Measurements from ENCODE around the gene POLRMT. TPM values are rescaled to one million over a fixed set of nuclear protein-coding genes. Genes with fewer than 3 reads are reported as not detected.

Gene POLRMT
- polyA plus RNA-seq, 1 of the 3 experiments (the other 2 are of a cell fraction), result 38.2 TPM

DNA sequence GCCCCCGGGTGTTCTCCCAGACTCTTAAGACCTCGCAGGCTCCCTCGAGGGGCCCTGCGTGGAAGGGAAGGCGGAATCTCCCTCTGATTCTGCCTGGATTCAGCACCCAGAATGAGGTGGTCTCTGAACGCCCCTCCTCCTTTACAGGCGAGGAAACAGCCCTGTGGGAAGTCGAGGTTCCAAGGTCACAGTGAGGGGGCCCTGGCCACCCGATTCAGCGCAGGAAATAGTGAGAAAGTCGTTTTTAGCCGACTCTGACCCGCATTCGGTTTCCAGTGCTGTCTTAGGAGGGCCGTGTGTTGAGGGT lies 59.9 kb downstream of the POLRMT start:
- Histone ChIP-seq H3K4me1 (ENCODE audit: control insufficient read depth in 1 of 2, insufficient read depth in 2 of 2, low read depth in 1 of 2, low read length in 1 of 2) (peaks cover 24 to 32% of the 10 kb centered on the region in 2 experiments; a peak in 3 of 4 replicates), H3K9me2 (no peaks in the 10 kb centered on the region), H3K27me3 (ENCODE audit: insufficient read depth) (no peaks in the 10 kb centered on the region), H3F3A (replicated peaks; ENCODE audit: insufficient read depth) (peaks cover 14% of the 10 kb centered on the region), H3K79me2 (ENCODE audit: insufficient read depth) (peaks cover 59% of the 10 kb centered on the region), H3K9me3 (no peaks in the 10 kb centered on the region), H3K9ac (peak overlapping the region; percentile 95), H4K20me1 (ENCODE audit: insufficient read depth) (peaks cover 53% of the 10 kb centered on the region), H3K4me3 (ENCODE audit: low read depth in 2 of 2, low read length in 1 of 2) (peak overlapping the region; percentile 75 to 95), H2AFZ (ENCODE audit: low read depth) (no peak overlapping the region), H3K36me3 (replicated peaks in 1 of 2; ENCODE audit: control insufficient read depth in 1 of 2, insufficient read depth in 2 of 2, low read length in 1 of 2) (peaks cover 0 to 6% of the 10 kb centered on the region in 2 experiments), H3K4me2 (peak overlapping the region; percentile 100), H3K27ac (ENCODE audit: low read depth in 2 of 2, low read length in 1 of 2) (peak overlapping the region; percentile 70 to 85; a peak in 3 of 4 replicates)
- CTCF ChIA-PET, result interaction anchor here (1.6 to 3.2 kb wide), 2 partner anchors 11 to 63 kb away, joined by 6 to 30 read pairs; no protein-coding TSS in a partner anchor
- no peak for DNase-seq
- 9% methylated on average over 8 of the region's 15 CpGs for WGBS (ENCODE audit: low lambda C conversion rate)
- TF ChIP-seq POLR2AphosphoS5 (IDR thresholded peaks at IDR 0.05; ENCODE audit: low read depth, low read length) (no peak), CTCF (IDR thresholded peaks at IDR 0.05) (no peak), TEAD4 (IDR thresholded peaks at IDR 0.05; ENCODE audit: borderline replicate concordance, insufficient read depth) (no peak), SMC3 (IDR thresholded peaks at IDR 0.05; ENCODE audit: low read depth, low read length) (no peak), RFX5 (IDR thresholded peaks at IDR 0.05; ENCODE audit: low read length) (no peak), SIN3A (IDR thresholded peaks at IDR 0.05; ENCODE audit: borderline replicate concordance, low read depth, low read length) (no peak), TAF1 (IDR thresholded peaks at IDR 0.05; ENCODE audit: borderline replicate concordance, low read depth, low read length) (no peak), MEF2A (IDR thresholded peaks at IDR 0.05; ENCODE audit: borderline replicate concordance, low read depth) (no peak), EP300 (IDR thresholded peaks at IDR 0.05; ENCODE audit: borderline replicate concordance in 1 of 2, low read depth in 1 of 2, low read length in 1 of 2) (no peak)
- TF ChIP-seq, protein P1, sequence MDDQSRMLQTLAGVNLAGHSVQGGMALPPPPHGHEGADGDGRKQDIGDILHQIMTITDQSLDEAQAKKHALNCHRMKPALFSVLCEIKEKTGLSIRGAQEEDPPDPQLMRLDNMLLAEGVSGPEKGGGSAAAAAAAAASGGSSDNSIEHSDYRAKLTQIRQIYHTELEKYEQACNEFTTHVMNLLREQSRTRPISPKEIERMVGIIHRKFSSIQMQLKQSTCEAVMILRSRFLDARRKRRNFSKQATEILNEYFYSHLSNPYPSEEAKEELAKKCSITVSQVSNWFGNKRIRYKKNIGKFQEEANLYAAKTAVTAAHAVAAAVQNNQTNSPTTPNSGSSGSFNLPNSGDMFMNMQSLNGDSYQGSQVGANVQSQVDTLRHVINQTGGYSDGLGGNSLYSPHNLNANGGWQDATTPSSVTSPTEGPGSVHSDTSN (IDR thresholded peaks at IDR 0.05), result no peak
- TF ChIP-seq, protein P2, sequence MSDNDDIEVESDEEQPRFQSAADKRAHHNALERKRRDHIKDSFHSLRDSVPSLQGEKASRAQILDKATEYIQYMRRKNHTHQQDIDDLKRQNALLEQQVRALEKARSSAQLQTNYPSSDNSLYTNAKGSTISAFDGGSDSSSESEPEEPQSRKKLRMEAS (IDR thresholded peaks at IDR 0.05; ENCODE audit: low read depth), result no peak
- TF ChIP-seq, protein P3, sequence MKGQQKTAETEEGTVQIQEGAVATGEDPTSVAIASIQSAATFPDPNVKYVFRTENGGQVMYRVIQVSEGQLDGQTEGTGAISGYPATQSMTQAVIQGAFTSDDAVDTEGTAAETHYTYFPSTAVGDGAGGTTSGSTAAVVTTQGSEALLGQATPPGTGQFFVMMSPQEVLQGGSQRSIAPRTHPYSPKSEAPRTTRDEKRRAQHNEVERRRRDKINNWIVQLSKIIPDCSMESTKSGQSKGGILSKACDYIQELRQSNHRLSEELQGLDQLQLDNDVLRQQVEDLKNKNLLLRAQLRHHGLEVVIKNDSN (IDR thresholded peaks at IDR 0.05; ENCODE audit: borderline replicate concordance, low read depth), result no peak
- POLR2A ChIA-PET, result no interaction called here

Measured in SK-N-SH (cell line).